Measurements from ENCODE around the gene UBE2D3.
A peak's percentile ranks its signal among the peaks of the same experiment; 100 is the strongest.

Gene UBE2D3

DNA sequence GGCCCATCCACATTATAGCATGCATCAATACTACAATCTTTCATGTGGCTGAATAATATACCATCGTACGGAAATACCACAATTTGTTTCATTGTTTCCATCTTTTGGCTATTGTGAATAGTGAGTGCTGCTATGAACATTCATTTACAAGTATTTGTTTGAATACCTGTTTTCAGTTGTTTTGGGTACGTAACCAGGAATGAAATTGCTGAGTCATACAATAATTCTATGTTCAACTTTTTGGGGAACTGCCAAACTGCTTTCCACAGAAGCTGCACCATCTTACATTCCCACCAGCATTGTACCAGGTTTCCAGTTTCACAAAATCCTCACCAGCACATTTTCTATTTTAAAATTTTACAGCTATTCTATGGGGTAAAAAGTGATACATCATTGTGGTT lies 38.0 kb downstream of the UBE2D3 start:
- FAIRE-seq (peak; percentile 68), DNase-seq (ENCODE audit: insufficient read length, low spot score) (no peak)
- TF ChIP-seq, protein P1, sequence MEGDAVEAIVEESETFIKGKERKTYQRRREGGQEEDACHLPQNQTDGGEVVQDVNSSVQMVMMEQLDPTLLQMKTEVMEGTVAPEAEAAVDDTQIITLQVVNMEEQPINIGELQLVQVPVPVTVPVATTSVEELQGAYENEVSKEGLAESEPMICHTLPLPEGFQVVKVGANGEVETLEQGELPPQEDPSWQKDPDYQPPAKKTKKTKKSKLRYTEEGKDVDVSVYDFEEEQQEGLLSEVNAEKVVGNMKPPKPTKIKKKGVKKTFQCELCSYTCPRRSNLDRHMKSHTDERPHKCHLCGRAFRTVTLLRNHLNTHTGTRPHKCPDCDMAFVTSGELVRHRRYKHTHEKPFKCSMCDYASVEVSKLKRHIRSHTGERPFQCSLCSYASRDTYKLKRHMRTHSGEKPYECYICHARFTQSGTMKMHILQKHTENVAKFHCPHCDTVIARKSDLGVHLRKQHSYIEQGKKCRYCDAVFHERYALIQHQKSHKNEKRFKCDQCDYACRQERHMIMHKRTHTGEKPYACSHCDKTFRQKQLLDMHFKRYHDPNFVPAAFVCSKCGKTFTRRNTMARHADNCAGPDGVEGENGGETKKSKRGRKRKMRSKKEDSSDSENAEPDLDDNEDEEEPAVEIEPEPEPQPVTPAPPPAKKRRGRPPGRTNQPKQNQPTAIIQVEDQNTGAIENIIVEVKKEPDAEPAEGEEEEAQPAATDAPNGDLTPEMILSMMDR (IDR thresholded peaks at IDR 0.05; ENCODE audit: insufficient read depth, missing control alignments), result no peak

DNA sequence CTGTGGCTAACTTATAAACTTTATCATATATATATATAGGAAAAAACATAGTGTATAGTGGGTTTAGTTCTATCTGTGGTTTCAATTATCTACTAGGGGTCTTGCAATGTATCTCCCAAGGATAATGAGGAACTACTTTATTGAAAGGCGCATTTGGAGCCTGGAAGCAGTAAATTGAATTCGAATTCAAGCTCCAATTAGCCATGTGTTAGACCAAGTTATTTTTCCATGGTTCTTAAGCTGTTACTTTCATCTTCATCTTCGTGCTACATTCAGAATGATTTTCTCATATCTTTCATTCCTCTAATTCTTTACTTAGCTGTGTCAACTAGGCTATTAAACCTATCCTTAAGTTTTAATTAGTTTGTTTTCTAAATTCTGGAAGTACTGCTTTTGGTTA lies 39.4 kb downstream of the UBE2D3 start:
- FAIRE-seq (no peak), DNase-seq (ENCODE audit: insufficient read length, low spot score) (no peak)
- TF ChIP-seq, protein P1 (IDR thresholded peaks at IDR 0.05; ENCODE audit: insufficient read depth, missing control alignments), result no peak

DNA sequence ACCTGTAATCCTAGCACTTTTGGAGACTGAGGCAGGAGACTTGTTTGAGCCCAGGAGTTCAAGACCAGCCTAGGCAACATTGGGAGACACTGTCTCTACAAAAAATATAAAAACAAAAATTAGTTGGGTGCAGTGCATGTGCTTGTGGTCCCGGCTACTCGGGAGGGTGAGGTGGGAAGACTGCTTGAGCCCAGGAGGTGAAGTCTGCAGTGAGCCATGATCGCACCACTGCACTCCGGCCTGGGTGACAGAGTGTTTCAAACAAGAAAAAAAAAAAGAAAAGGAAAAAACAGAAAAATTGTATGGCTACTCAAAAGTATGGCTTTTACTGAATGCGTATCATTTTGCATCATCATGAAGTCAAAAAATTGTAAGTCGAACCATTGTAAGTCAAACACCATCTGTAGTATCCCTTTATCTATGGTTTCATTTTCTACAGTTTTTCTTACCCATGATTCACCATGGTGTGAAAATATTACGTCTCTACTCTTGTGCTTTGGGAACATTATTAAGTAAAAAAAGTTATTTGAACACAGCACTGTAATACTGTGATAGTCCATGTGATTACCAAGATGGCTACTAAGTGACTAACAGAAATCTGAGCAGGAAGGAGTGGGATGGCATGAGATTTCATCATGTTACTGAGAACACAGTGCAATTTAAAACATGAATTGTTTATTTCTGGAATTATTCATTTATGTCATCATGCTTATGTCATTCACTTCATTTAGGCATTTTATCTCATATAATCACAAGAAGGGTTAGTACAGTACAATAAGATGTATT lies 40.1 kb downstream of the UBE2D3 start:
- TF ChIP-seq, protein P1 (IDR thresholded peaks at IDR 0.05; ENCODE audit: insufficient read depth, missing control alignments), result no peak
- FAIRE-seq (peak; percentile 60), DNase-seq (ENCODE audit: insufficient read length, low spot score) (no peak)

DNA sequence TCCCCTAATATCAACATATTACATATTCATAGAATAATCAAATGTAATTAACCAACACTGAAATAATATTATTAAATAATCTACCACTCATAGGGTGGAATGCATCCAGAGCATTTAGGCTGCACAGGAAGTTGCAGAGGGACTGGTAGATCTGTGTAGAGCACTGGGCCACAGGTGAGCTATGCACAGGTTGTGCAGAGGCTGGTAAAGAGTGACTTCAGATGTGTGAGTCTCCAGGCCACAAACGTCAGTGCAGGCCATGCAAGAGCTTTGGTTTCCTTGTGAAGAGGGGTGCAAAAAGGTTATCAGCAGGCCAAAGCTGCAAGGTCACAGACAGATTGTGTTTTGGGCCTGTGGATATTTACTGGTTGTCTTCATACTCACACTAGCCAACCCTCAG lies 41.1 kb downstream of the UBE2D3 start:
- TF ChIP-seq, protein P1 (IDR thresholded peaks at IDR 0.05; ENCODE audit: insufficient read depth, missing control alignments), result no peak
- no peak for FAIRE-seq
- DNase-seq (ENCODE audit: insufficient read length, low spot score), result no peak

DNA sequence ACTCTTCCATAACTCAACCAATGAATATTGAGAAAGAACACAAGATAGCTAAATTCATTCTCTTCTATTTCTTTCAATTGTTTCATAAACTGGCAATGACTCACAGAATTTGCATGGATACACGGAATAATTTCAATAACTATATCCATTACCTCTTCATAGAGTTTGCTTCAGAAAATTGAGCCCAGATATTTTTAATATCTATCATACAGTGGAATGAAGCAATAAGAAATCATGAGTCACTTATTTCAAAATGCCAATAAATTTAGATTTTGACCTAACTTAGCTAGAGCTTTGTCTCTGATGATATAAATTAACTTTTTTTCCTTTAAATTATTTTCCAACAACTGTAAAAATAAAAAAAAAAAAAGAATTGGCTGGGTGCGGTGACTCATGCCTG lies 44.3 kb downstream of the UBE2D3 start:
- DNase-seq (ENCODE audit: insufficient read length, low spot score), result no peak
- FAIRE-seq, result no peak
- TF ChIP-seq, protein P1 (IDR thresholded peaks at IDR 0.05; ENCODE audit: insufficient read depth, missing control alignments), result no peak

DNA sequence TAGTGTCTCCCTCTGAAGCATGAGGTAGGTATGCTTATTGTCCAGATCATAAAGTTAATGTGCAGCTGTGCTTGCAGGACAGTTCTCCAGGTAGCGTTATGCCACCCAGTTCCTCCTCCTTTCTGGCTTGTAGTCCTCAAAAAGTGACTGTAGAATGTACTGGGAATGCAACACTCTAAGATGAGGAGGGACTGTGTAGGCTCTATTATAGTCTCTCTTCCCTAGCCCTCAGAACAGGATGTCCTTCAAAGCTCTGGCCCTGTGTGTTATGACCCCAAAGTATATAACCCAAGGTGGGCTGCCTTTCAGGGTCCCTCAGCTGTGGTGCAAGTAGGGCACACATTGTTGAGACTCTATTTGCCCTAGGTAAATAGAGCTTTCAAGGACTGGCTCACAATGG lies 45.8 kb downstream of the UBE2D3 start:
- DNase-seq (ENCODE audit: insufficient read length, low spot score), result no peak
- TF ChIP-seq, protein P1 (IDR thresholded peaks at IDR 0.05; ENCODE audit: insufficient read depth, missing control alignments), result no peak
- FAIRE-seq, result no peak

DNA sequence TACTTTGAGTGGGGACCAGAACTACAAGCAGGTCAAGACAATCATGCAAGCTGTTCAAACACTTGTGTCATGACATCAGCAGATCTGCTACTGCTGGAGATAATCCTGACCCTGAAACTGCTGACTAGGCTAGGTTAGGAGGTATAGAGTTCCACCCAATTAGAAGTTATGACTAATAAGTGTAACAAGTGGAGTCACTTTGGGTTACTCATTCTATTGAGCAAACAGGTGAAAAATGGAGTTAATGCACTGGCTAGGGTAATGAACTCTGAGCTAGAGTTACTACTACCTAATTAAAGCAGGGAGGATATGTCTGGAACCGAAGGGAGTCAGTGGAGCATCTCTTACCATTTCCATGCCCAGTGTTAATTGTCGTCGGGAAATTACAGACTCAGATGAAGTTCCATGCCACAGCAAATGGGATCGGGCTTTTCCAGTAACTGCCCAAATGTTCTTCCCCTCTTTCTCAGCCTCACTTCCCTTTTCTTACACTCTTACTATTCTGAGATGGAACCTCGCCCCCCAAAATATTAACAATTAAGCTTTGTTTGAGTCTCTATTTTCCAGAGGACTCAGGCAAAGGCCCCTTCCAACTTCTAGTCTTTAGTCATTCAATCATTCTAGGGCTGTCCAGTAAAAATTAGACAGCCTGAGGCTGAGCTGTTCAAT lies 46.7 kb downstream of the UBE2D3 start:
- FAIRE-seq, result no peak

More for the DNA sequence above, 46.7 kb downstream of the UBE2D3 start:
- TF ChIP-seq, protein P1 (IDR thresholded peaks at IDR 0.05; ENCODE audit: insufficient read depth, missing control alignments), result no peak
- no peak for DNase-seq (ENCODE audit: insufficient read length, low spot score)
